HepG2 (cell line): ENCODE data around the gene ZNFX1. TPM values are rescaled to one million over a fixed set of nuclear protein-coding genes. Genes with fewer than 3 reads are reported as not detected.
A peak's percentile ranks its signal among the peaks of the same experiment; 100 is the strongest.

Experiments
- CCDC6 ChIP-seq: sonication (generic); formaldehyde crosslinking; IDR thresholded peaks from 2 replicates; pipeline ENCODE4 v1.8.1; 2022; ENCODE audit warnings: mild to moderate bottlenecking, missing genetic modification reagents, moderate library complexity
- DNMT3B ChIP-seq: conservative IDR thresholded peaks from 2 replicates; pipeline ENCODE4 v1.6.1; 2016; ENCODE audit warnings: missing biosample characterization, control low read depth
- GABPA ChIP-seq, 2 experiments: IDR thresholded peaks; 2 replicates each; pipeline ENCODE4 v1.6.1; 2011 to 2016; ENCODE audit warnings: low read depth in 2 of 2, low read length in 1 of 2, missing biosample characterization in 1 of 2, missing genetic modification characterization in 1 of 2
- NR2F2 ChIP-seq: IDR thresholded peaks from 2 replicates; pipeline ENCODE4 v1.6.1; 2012; ENCODE audit warnings: low read depth, inconsistent platforms, borderline replicate concordance
- POLR2AphosphoS5 ChIP-seq: IDR thresholded peaks from 2 replicates; pipeline ENCODE4 v1.6.1; 2012; ENCODE audit warnings: low read depth, low read length
- SIN3B ChIP-seq: fragments of 150-350 bp; IDR thresholded peaks from 2 replicates; pipeline ENCODE4 v1.6.1; 2014; ENCODE audit warnings: low read length
- SOX6 ChIP-seq, 2 experiments: fragments of 450-650 bp in 1 of 2; sonication (generic) in 1 of 2; formaldehyde crosslinking in 1 of 2; IDR thresholded peaks; 2 replicates each; pipeline versions ENCODE4 v1.4.0 to v1.6.1; 2017 to 2020; ENCODE audit warnings: antibody characterized with exemption in 1 of 2, mild to moderate bottlenecking in 1 of 2, missing genetic modification reagents in 1 of 2
- SUZ12 ChIP-seq: fragments of 150-350 bp; IDR thresholded peaks from 2 replicates; pipeline ENCODE4 v1.6.1; 2014; ENCODE audit warnings: low read depth, low read length
- TP53 ChIP-seq: sonication (generic); formaldehyde crosslinking; conservative IDR thresholded peaks from 2 replicates; pipeline ENCODE4 v1.4.0; 2020; ENCODE audit warnings: missing genetic modification reagents
- ZFP82 ChIP-seq: sonication (generic); formaldehyde crosslinking; IDR thresholded peaks from 2 replicates; pipeline ENCODE4 v1.5.1; 2020; ENCODE audit warnings: mild to moderate bottlenecking, missing genetic modification reagents, borderline replicate concordance
- ZNF264 ChIP-seq: sonication (generic); formaldehyde crosslinking; IDR thresholded peaks from 2 replicates; pipeline ENCODE4 v1.4.0; 2020; ENCODE audit warnings: missing genetic modification reagents
- ZNF7 ChIP-seq: IDR thresholded peaks from 2 replicates; pipeline ENCODE4 v1.6.1; 2016; ENCODE audit warnings: missing biosample characterization, missing genetic modification reagents
- ZNF713 ChIP-seq: sonication (generic); formaldehyde crosslinking; IDR thresholded peaks from 2 replicates; pipeline ENCODE4 v1.4.0; 2020; ENCODE audit warnings: mild to moderate bottlenecking, missing genetic modification reagents
- ZNF850 ChIP-seq: sonication (generic); formaldehyde crosslinking; conservative IDR thresholded peaks from 2 replicates; pipeline ENCODE4 v1.9.0; 2021; ENCODE audit warnings: mild to moderate bottlenecking, missing genetic modification reagents
- ZSCAN9 ChIP-seq: IDR thresholded peaks from 2 replicates; pipeline ENCODE4 v1.6.1; 2016; ENCODE audit warnings: borderline replicate concordance
- polyA plus RNA-seq, 8 experiments: library from polyadenylated mRNA; depleted of rRNA in 3 of 8; stranded (reverse) in 7 of 8; unstranded in 1 of 8; fragments of >200 nt; fragmentation: Illumina TruSeq in 4 of 8; extraction: Trizol in 4 of 8; gene quantifications; 2 replicates each; pipeline versions ENCODE4 v1.2.1 to v1.2.3, GENCODE V29; 2011 to 2016; ENCODE audit warnings: low read depth in 4 of 8, missing spikeins in 1 of 8, mixed read lengths in 1 of 8; ENCODE audit not compliant: insufficient read depth in 1 of 8
- total RNA-seq, 5 experiments: library from RNA; depleted of rRNA; stranded (reverse); fragments of >200 nt; fragmentation: Illumina TruSeq; extraction: Trizol; gene quantifications; 2 replicates each; pipeline ENCODE4 v1.2.3, GENCODE V29; 2016; ENCODE audit warnings: low read depth in 1 of 5
- TF ChIP-seq, protein P1 (sequence below): sonication (generic); formaldehyde crosslinking; IDR thresholded peaks from 2 replicates; pipeline ENCODE4 v1.5.1; 2020; ENCODE audit warnings: mild to moderate bottlenecking, moderate library complexity, missing genetic modification reagents
- TF ChIP-seq, protein P2 (sequence below): sonication (generic); formaldehyde crosslinking; IDR thresholded peaks from 2 replicates; pipeline ENCODE4 v1.4.0; 2020; ENCODE audit warnings: missing genetic modification reagents, borderline replicate concordance
- TF ChIP-seq, protein P3 (sequence below): sonication (generic); formaldehyde crosslinking; IDR thresholded peaks from 2 replicates; pipeline ENCODE4 v1.4.0; 2020; ENCODE audit warnings: missing genetic modification reagents, borderline replicate concordance
- TF ChIP-seq, protein P4 (sequence below): sonication (generic); formaldehyde crosslinking; conservative IDR thresholded peaks from 2 replicates; pipeline ENCODE4 v1.8.1; 2023; ENCODE audit warnings: missing genetic modification reagents

Gene ZNFX1
- total and polyA plus RNA-seq, 2 of the 13 experiments (the other 11 are each of a cell fraction or from before 2014, with no cell fraction given) = 2.9 to 11.1 TPM

DNA sequence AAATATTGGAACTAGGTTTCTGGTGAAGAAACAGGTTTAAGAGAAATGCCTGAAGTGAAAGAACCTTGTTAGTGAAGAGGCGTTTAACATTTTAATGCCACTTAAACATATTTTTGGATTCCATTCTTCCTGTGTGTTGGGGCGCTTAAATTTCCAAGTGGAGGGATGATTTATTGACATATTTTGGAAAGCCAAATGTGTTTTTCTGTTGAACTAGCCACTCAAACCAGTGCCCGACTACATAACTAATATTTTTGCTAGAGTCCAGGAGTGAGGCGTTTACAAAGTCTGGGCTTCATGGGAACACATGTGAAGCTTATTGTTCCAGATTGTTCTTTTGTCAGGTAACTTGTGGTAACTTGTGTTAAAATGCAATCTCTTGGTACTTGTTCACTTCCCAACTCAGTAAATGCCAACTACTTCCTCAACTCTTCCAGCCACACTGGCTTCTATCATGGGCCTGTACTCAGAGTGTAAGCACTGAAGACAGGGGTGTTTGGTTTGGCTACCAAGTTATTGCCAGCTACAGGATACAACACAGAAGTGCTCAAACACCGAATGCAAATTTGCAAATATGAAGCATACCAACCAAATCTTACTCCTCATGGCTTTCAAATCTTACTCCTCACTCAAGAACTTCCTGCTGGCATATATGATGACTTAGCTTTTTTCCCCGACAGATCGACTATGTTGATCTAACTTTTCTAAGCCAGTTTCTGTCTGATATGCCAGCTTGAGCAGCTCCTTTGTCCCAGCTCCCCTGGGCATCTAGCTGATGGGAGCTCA, 2.0 kb upstream of the ZNFX1 start (continued):
- TF ChIP-seq CCDC6 (CRISPR knock-in tag) (no peak), NR2F2 (no peak), SUZ12 (no peak), ZFP82 (CRISPR knock-in tag) (peak; percentile 8; the same call in 1 of the 2 replicates), SIN3B (peak; percentile 10; the same call in 1 of the 2 replicates), ZNF264 (CRISPR knock-in tag) (0 out of 2 replicates have a peak, but pooled peaks have one; percentile 21), TP53 (CRISPR knock-in tag) (no peak), ZNF850 (0 out of 2 replicates have a peak, but pooled peaks have one; percentile 50), SOX6 (IDR thresholded peaks at IDR 0.05) (no peak), SOX6 (CRISPR knock-in tag; IDR thresholded peaks at IDR 0.05) (peak; percentile 30; the same call in 1 of the 2 replicates), ZNF713 (CRISPR knock-in tag) (no peak), DNMT3B (CRISPR knock-in tag) (0 out of 2 replicates have a peak, but pooled peaks have one; percentile 75), POLR2AphosphoS5 (peak; percentile 43; the same call in 1 of the 2 replicates), ZNF7 (CRISPR knock-in tag) (0 out of 2 replicates have a peak, but pooled peaks have one; percentile 6), ZSCAN9 (no peak), GABPA (IDR thresholded peaks at IDR 0.05; ENCODE audit: low read depth, low read length) (no peak), GABPA (CRISPR knock-in tag; IDR thresholded peaks at IDR 0.05; ENCODE audit: low read depth) (0 out of 2 replicates have a peak, but pooled peaks have one; percentile 15)
- TF ChIP-seq, protein P1, sequence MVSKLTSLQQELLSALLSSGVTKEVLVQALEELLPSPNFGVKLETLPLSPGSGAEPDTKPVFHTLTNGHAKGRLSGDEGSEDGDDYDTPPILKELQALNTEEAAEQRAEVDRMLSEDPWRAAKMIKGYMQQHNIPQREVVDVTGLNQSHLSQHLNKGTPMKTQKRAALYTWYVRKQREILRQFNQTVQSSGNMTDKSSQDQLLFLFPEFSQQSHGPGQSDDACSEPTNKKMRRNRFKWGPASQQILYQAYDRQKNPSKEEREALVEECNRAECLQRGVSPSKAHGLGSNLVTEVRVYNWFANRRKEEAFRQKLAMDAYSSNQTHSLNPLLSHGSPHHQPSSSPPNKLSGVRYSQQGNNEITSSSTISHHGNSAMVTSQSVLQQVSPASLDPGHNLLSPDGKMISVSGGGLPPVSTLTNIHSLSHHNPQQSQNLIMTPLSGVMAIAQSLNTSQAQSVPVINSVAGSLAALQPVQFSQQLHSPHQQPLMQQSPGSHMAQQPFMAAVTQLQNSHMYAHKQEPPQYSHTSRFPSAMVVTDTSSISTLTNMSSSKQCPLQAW (CRISPR knock-in tag) = no peak
- TF ChIP-seq, protein P2, sequence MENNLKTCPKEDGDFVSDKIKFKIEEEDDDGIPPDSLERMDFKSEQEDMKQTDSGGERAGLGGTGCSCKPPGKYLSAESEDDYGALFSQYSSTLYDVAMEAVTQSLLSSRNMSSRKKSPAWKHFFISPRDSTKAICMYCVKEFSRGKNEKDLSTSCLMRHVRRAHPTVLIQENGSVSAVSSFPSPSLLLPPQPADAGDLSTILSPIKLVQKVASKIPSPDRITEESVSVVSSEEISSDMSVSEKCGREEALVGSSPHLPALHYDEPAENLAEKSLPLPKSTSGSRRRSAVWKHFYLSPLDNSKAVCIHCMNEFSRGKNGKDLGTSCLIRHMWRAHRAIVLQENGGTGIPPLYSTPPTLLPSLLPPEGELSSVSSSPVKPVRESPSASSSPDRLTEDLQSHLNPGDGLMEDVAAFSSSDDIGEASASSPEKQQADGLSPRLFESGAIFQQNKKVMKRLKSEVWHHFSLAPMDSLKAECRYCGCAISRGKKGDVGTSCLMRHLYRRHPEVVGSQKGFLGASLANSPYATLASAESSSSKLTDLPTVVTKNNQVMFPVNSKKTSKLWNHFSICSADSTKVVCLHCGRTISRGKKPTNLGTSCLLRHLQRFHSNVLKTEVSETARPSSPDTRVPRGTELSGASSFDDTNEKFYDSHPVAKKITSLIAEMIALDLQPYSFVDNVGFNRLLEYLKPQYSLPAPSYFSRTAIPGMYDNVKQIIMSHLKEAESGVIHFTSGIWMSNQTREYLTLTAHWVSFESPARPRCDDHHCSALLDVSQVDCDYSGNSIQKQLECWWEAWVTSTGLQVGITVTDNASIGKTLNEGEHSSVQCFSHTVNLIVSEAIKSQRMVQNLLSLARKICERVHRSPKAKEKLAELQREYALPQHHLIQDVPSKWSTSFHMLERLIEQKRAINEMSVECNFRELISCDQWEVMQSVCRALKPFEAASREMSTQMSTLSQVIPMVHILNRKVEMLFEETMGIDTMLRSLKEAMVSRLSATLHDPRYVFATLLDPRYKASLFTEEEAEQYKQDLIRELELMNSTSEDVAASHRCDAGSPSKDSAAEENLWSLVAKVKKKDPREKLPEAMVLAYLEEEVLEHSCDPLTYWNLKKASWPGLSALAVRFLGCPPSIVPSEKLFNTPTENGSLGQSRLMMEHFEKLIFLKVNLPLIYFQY (CRISPR knock-in tag) = 0 out of 2 replicates have a peak, but pooled peaks have one; percentile 9
- TF ChIP-seq, protein P3, sequence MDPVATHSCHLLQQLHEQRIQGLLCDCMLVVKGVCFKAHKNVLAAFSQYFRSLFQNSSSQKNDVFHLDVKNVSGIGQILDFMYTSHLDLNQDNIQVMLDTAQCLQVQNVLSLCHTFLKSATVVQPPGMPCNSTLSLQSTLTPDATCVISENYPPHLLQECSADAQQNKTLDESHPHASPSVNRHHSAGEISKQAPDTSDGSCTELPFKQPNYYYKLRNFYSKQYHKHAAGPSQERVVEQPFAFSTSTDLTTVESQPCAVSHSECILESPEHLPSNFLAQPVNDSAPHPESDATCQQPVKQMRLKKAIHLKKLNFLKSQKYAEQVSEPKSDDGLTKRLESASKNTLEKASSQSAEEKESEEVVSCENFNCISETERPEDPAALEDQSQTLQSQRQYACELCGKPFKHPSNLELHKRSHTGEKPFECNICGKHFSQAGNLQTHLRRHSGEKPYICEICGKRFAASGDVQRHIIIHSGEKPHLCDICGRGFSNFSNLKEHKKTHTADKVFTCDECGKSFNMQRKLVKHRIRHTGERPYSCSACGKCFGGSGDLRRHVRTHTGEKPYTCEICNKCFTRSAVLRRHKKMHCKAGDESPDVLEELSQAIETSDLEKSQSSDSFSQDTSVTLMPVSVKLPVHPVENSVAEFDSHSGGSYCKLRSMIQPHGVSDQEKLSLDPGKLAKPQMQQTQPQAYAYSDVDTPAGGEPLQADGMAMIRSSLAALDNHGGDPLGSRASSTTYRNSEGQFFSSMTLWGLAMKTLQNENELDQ (CRISPR knock-in tag) = peak; percentile 41; the same call in 1 of the 2 replicates
- TF ChIP-seq, protein P4, sequence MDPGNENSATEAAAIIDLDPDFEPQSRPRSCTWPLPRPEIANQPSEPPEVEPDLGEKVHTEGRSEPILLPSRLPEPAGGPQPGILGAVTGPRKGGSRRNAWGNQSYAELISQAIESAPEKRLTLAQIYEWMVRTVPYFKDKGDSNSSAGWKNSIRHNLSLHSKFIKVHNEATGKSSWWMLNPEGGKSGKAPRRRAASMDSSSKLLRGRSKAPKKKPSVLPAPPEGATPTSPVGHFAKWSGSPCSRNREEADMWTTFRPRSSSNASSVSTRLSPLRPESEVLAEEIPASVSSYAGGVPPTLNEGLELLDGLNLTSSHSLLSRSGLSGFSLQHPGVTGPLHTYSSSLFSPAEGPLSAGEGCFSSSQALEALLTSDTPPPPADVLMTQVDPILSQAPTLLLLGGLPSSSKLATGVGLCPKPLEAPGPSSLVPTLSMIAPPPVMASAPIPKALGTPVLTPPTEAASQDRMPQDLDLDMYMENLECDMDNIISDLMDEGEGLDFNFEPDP (CRISPR knock-in tag) = 0 out of 2 replicates have a peak, but pooled peaks have one; percentile 5
